Measurements from ENCODE around the gene NAA15.

NAA15 gene

GRCh38 chr4:139324620-139325019 lies 23.3 kb downstream of the NAA15 start:
- Mint-ChIP-seq H3K27ac (peak overlapping the region; percentile 96), H3K4me3 (no peak overlapping the region), H3K4me1 (no peaks in the 10 kb centered on the region), H3K27me3 (ENCODE audit: low read depth, poor library complexity) (no peaks in the 10 kb centered on the region), H3K9me3 (peaks cover 55% of the 10 kb centered on the region), H3K36me3 (ENCODE audit: low read depth) (peaks cover 86% of the 10 kb centered on the region)
- no peak for DNase-seq
- TF ChIP-seq, protein P1, sequence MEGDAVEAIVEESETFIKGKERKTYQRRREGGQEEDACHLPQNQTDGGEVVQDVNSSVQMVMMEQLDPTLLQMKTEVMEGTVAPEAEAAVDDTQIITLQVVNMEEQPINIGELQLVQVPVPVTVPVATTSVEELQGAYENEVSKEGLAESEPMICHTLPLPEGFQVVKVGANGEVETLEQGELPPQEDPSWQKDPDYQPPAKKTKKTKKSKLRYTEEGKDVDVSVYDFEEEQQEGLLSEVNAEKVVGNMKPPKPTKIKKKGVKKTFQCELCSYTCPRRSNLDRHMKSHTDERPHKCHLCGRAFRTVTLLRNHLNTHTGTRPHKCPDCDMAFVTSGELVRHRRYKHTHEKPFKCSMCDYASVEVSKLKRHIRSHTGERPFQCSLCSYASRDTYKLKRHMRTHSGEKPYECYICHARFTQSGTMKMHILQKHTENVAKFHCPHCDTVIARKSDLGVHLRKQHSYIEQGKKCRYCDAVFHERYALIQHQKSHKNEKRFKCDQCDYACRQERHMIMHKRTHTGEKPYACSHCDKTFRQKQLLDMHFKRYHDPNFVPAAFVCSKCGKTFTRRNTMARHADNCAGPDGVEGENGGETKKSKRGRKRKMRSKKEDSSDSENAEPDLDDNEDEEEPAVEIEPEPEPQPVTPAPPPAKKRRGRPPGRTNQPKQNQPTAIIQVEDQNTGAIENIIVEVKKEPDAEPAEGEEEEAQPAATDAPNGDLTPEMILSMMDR (IDR thresholded peaks at IDR 0.05) = no peak

DNA sequence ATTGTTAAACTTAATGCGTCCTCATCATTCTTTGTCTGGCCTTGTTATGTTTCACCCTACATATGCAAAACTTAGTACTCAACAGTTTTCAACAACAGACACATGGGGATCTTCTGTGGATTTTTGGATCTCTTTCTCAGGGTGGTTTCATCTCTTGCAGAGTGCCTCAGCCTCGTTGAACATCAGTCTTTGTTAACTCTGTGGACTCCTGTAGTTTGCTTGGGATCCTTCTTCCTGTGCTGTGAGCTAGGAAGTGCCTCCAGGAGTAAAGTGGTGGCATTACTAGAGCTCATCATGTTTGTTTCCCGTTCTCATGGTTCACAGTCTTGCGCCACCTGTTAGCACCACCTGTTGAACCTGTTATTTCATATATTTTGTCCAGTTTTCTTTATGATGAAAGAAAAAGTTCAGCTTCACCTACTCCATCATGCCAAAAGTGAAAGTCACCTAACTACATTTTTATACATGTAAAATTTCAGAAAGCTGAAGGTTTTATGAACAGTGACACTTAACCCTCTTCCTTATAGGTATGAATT lies 28.4 kb downstream of the NAA15 start:
- TF ChIP-seq, protein P1 (IDR thresholded peaks at IDR 0.05) = no peak
- no peaks in the 10 kb centered on the region for H3K27me3 Mint-ChIP-seq (ENCODE audit: low read depth, poor library complexity)
- H3K27ac Mint-ChIP-seq = no peak overlapping the region
- peaks cover 30% of the 10 kb centered on the region for H3K9me3 Mint-ChIP-seq
- H3K36me3 Mint-ChIP-seq (ENCODE audit: low read depth) = peaks cover 74% of the 10 kb centered on the region
- no peak for DNase-seq
- H3K4me3 Mint-ChIP-seq = no peak overlapping the region
- H3K4me1 Mint-ChIP-seq = no peaks in the 10 kb centered on the region

GRCh38 chr4:139330283-139330682 lies 29.0 kb downstream of the NAA15 start:
- H3K9me3 Mint-ChIP-seq = peaks cover 30% of the 10 kb centered on the region
- no peaks in the 10 kb centered on the region for H3K4me1 Mint-ChIP-seq
- DNase-seq = no peak
- H3K27ac Mint-ChIP-seq = peak overlapping the region; percentile 1
- peaks cover 72% of the 10 kb centered on the region for H3K36me3 Mint-ChIP-seq (ENCODE audit: low read depth)
- H3K4me3 Mint-ChIP-seq = no peak overlapping the region
- H3K27me3 Mint-ChIP-seq (ENCODE audit: low read depth, poor library complexity) = no peaks in the 10 kb centered on the region
- TF ChIP-seq, protein P1 (IDR thresholded peaks at IDR 0.05) = no peak

- TF ChIP-seq, protein P1 (IDR thresholded peaks at IDR 0.05) = no peak
- peaks cover 30% of the 10 kb centered on the region for H3K9me3 Mint-ChIP-seq
- no peak overlapping the region for H3K4me3 Mint-ChIP-seq
- H3K36me3 Mint-ChIP-seq (ENCODE audit: low read depth) = peaks cover 70% of the 10 kb centered on the region
- H3K4me1 Mint-ChIP-seq = no peaks in the 10 kb centered on the region
- H3K27me3 Mint-ChIP-seq (ENCODE audit: low read depth, poor library complexity) = no peaks in the 10 kb centered on the region
- DNase-seq = no peak
- H3K27ac Mint-ChIP-seq = no peak overlapping the region
These were observed 29.9 kb downstream of the NAA15 start for GRCh38 chr4:139331185-139331584.

DNA sequence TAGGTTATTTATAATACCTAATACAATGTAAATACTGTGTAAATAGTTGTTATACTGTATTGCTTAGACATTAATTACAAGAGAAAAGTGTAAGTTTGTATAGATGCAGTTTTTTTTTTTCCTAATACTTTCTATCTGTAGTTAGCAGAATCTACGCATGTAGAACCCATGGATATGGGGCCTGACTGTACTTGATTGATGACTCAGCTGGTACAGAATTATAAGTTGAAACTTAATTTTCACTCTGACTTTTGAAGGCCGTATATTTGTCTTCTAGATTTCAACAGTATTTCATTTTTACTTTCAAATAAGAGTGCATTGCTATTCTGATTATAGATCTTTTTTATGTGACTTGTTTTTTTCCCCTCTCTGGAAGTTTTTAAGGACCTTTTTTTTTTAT lies 31.7 kb downstream of the NAA15 start:
- DNase-seq = no peak
- H3K27me3 Mint-ChIP-seq (ENCODE audit: low read depth, poor library complexity) = no peaks in the 10 kb centered on the region
- H3K36me3 Mint-ChIP-seq (ENCODE audit: low read depth) = peaks cover 55% of the 10 kb centered on the region
- H3K27ac Mint-ChIP-seq = peak overlapping the region; percentile 80
- TF ChIP-seq, protein P1 (IDR thresholded peaks at IDR 0.05) = no peak
- H3K9me3 Mint-ChIP-seq = peaks cover 17% of the 10 kb centered on the region
- no peaks in the 10 kb centered on the region for H3K4me1 Mint-ChIP-seq
- no peak overlapping the region for H3K4me3 Mint-ChIP-seq

- Mint-ChIP-seq H3K36me3 (ENCODE audit: low read depth) (peaks cover 59% of the 10 kb centered on the region), H3K27me3 (ENCODE audit: low read depth, poor library complexity) (no peaks in the 10 kb centered on the region), H3K4me1 (no peaks in the 10 kb centered on the region), H3K9me3 (no peaks in the 10 kb centered on the region), H3K4me3 (no peak overlapping the region), H3K27ac (no peak overlapping the region)
- TF ChIP-seq, protein P1 (IDR thresholded peaks at IDR 0.05) = no peak
- DNase-seq = no peak
These were observed 36.3 kb downstream of the NAA15 start for GRCh38 chr4:139337612-139338011.

All from nephron progenitor cell (in vitro differentiated cells).